COLO829 (cell line): ENCODE measurements around the gene SCAI.
"Not testable (repeated sequence)": the region's sequence is repeated elsewhere in the genome, so short reads cannot be mapped to it uniquely, and the experiment has no call there.

ENCODE experiments used
- DNase-seq: peaks from one replicate; pipeline ENCODE4 v3.0.0; 2012; ENCODE audit warnings: low spot score

The SCAI gene

DNA sequence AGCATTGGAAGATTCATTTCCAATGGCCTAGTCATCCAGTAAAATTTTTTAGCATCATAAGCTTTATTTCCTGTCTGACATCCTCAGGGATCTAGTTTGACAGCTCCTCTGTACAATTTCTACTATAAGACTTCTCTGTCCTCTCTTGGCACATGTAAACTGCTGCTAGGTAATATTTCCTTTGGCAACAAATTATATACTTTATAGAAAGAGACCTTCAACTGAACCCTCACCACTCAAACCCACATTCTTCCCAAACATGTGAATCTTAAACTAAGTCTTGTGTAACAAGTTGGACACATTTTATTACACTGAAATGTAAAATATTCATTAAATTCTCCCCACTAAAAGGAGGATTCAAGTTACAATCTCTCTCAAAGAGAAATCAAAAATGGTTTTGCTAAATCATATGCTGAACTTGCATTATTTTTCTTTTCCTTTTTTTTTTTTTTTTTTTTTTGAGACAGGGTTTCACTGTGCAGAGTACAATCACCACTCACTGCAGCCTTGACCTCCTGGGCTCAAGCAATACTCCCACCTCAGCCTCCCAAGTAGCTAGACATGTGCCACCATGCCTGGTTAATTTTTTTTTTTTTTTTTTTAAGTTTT lies 36.9 kb downstream of the SCAI start:
- peak; percentile 53 for DNase-seq

GRCh38 chr9:125103770-125104460 lies 39.4 kb downstream of the SCAI start:
- no peak for DNase-seq

- DNase-seq = no peak
Measured at GRCh38 chr9:125103021-125103420, 40.3 kb downstream of the SCAI start.

DNA sequence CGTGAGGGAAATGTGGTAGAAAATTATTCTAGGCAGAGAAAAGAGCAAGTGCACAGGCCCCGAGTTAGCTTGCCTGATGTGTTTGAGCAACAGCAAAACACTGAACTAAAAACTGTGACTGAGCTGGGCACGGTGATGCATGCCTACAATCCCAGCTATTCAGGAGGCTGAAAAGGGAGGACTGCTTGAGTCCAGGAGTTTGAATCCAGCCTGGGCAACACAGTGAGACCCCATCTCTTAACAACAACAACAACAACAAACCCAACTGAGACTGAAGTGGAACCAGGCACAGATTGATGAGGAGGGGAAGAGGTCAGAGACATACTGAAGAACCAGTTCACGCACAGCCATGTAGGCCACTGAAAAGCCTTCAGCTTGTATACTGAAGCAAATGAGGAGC lies 42.5 kb downstream of the SCAI start:
- DNase-seq = no peak

DNA sequence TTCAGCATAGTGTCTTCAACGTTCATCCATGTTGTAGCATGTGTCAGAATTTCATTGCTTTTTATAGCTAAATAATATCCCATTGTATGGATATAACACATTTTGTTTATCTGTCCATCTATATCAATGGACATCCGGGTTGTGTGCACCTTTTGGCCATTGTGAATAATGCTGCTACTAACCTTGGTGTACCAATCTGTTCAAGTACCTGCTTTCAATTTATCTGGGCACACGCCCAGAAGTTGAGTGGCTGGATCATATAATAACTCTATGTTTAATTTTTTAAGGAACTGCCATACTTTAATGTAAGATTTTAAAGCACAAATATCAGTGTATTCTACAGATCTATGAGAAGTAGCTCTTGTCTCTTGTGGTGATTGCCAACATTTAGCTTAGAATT lies 43.5 kb downstream of the SCAI start:
- no peak for DNase-seq

- DNase-seq = no peak
Measured at GRCh38 chr9:125095821-125096443, 47.4 kb downstream of the SCAI start.

GRCh38 chr9:125091121-125091520 lies 52.2 kb downstream of the SCAI start:
- no peak for DNase-seq

GRCh38 chr9:125089331-125089730 lies 54.0 kb downstream of the SCAI start:
- DNase-seq = no peak

DNA sequence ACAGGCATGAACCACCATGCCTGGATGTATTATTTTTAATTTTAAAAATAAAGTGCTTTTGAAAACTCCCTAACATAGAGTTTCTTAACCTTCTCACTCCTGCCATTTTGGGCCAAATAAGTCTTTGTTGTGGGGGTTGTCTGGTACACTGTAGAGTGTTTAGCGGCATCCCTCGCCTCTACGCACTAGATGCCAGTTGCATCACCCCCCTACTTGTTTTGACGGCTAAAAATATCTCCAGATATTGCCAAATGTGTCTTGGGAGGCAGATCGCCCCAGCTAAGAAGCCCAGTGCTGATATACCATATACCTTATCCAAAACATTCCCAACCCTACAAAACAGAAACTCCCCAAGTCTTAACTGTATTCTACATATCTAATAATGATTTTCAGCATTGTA lies 54.6 kb downstream of the SCAI start:
- DNase-seq = no peak

DNA sequence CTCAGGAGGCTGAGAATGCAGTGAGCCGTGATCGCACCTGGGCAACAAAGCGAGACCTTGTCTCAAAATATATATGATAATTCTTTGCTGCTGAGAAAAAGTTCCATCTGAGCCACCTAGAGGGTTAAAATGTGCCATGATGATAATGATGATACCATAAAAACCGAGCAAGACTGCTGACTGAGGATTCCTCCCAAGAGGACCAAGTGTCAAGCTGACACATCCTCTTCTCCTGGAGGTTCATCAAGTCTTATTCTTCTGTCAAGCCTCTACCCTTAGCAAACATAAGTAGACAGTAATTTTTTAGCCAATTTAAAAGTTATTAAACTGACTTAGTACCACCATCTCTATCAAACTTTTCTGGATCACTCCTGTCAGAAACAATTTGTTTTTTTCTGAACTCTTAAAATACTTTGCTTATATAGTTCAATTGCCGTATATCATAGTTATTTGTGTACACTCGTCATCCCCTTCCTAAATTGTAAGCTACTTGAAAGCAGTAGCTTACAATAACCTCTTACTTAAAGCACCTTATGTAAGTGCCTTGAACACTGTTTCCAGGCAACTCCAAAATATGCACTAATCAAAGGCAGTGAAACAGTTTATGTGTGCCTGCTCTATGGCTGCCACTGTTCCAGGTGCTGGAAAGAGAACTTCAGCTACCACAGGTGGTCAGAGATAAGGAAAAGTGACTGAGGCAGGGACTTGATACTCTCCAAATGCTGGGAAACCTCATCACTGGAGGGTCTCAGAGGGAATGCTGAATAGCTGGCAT lies 57.4 kb downstream of the SCAI start:
- no peak for DNase-seq

- DNase-seq = not testable (repeated sequence)
Measured at GRCh38 chr9:125082197-125082596, 61.1 kb downstream of the SCAI start.

GRCh38 chr9:125080797-125081196 lies 62.5 kb downstream of the SCAI start:
- DNase-seq = not testable (repeated sequence)

- no peak for DNase-seq
Measured at GRCh38 chr9:125079931-125080330, 63.4 kb downstream of the SCAI start.

DNA sequence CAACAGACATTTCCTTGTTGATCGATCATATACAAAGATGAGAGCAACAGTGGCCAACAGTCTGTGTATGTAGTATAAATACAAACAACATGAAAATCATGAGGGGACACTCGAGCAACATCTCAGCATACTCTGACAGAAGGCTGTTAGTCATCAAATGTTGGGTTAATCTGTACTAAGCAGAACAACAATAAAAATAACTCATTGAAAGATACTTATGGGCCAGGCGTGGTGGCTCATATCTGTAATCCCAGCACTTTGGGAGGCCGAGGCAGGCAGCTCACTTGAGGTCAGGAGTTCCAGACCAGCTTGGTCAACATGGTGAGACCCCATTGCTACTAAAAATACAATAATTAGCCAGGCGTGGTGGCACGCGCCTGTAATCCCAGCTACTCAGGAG lies 67.3 kb downstream of the SCAI start:
- no peak for DNase-seq

- DNase-seq = peak; percentile 76
Measured at GRCh38 chr9:125074976-125075375, 68.4 kb downstream of the SCAI start.

DNA sequence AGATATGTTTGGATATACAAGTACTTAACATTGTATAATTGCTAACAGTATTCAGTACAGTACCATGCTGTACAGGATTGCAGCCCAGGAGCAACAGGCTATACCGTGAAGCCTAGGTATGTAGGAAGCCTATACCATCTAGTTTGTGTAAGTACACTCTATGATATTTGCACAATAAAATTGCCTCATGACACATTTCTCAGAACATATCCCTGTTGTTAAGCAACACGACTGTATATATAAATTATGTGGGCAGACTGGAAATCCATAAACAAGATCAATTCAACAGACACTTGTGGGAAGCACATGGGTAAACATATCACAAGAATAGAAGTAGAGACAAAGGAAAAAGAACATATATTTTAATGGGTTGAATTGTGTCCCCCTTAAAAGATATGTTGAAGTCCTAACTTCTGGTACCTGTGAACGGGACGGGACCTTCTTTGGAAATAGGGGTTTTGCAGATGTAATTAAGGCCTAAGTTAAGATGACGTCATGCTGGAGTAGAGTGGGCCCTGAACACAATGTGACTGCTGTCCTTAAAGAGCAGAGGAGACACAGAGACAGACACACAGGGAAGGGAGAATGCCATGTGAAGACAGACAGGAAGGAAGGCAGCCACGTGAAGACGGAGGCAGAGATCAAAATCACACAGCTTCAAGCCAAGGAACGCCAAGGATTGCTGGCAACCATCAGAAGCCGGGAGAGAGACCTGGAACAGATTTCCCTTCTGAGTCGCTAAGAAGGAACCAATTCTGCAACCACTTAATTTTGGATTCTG lies 76.3 kb downstream of the SCAI start:
- no peak for DNase-seq

DNA sequence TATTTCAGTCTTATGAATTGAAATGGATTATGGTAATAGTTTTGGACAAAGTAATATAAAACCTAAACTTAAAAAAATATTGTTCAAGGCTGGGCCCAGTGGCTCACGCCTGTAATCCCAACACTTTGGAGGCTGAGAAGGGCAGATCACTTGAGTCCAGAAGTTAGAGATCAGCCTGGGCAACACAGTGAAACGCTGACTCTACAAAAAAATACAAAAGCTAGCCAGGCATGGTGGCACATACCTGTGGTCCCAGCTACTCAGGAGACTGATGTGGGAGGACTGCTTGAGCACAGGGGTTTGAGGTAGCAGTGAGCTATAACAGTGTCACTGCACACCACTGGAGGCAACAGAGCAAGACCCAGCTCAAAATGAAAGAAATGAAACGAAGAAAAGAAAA lies 81.9 kb downstream of the SCAI start:
- no peak for DNase-seq

DNA sequence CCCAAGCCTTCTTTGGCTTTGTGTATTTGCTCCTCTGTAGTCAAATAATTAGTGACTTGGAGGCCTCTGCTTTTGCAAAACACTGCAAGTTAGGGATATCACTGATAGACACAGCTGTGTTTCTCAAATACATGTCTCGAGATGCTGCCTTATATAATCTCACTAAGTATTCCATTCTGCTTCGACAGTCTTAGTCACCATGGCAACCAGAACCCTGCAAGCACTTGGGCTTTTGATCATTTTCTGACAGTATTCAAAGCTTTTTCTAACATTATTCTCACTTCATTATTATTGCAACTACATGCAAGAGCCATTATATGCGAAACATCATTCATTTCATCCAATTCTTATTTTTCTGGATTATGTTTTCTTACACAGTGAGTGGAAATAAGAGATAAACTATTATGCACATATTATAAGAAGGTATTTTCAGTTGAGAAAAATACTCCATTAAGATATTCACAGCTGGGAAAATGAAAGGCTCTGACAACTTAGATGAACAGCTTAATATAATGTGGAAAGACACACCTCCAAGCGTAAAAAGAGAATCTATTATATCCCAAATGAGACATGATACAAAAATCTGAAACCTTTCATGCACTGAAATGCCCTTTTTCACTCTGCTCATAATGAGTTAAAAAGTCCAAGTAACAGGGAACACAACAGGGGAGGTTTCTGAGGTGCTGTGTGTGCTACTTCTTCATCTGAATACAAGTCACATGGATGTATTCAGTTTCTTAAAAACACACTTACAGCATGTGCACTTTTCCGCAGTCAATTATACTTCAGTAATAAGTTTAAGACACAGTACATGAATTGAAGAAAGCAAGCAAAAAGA lies 93.9 kb downstream of the SCAI start:
- DNase-seq = no peak

DNA sequence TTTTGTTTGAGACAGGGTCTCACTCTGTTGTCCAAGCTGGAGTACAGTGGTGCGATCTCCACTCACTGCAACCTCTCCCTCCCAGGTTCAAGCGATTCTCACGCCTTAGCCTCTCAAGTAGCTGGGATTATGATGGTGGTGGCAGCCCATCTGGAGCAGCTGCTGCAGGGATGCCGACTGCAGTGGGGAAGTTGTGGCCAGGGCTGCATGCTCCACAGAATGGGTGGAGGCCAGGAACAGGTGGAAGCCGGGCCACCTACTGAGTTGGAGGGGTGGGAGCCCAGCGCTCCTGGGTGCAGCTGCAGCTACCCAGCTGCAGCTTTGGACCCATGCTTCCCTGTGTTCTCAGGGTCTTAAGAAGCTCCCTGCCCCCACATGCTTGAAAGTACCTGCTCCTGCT lies 99.7 kb downstream of the SCAI start:
- DNase-seq = no peak

GRCh38 chr9:125043148-125043547 lies 100.2 kb downstream of the SCAI start:
- no peak for DNase-seq

GRCh38 chr9:125038166-125038565 lies 105.2 kb downstream of the SCAI start:
- no peak for DNase-seq
